ENCODE data around the gene LRPAP1.

DNA sequence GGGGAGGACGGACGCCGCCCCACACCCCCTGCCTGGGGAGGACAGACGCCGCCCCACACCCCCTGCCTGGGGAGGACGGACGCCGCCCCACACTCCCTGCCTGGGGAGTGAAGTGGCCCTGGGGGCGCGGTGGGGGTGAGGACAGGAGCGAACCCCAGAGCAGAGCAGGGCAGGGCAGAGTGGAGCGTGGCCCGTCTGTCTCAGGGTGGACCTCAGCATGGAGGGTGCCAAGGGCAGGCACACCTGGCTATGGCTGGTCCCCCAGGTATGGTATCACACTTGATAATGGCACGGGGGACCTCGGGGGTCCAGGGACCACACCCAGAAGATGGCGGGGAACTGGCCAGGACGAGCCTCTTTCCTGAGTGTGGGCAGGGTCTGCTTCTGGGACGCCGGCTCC is 9.6 kb downstream of the LRPAP1 start:
- TF ChIP-seq POLR2AphosphoS5 (IDR thresholded peaks at IDR 0.05): no peak
- no peak for TF ChIP-seq POLR2A (IDR thresholded peaks at IDR 0.05)
